ENCODE data around the gene SOWAHA.

Gene SOWAHA

DNA sequence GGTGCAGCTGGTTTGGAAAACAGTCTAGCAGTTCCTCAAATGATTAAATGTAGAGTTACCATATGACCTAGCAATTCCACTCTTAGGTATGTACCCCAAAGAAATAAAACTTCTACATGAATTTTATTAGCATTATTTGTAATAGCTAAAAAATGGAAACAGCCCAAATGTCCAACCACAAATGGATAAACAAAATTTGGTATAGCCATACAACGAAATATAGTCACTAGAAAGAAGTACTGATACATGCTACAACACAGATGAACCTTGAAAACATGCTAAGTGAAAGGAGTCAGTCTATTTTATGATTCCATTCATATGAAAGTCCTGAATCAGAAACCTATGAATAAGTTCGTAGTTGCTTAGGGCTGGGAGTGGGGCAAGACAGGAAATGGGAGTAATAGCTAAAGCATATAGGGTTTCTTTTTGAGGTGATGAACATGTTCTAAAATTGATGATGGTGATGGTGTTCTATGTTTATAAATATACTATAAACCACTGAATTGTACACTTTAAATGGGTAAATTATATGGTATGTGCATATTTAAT, 46.9 kb downstream of the SOWAHA start:
- TF ChIP-seq, protein P1, sequence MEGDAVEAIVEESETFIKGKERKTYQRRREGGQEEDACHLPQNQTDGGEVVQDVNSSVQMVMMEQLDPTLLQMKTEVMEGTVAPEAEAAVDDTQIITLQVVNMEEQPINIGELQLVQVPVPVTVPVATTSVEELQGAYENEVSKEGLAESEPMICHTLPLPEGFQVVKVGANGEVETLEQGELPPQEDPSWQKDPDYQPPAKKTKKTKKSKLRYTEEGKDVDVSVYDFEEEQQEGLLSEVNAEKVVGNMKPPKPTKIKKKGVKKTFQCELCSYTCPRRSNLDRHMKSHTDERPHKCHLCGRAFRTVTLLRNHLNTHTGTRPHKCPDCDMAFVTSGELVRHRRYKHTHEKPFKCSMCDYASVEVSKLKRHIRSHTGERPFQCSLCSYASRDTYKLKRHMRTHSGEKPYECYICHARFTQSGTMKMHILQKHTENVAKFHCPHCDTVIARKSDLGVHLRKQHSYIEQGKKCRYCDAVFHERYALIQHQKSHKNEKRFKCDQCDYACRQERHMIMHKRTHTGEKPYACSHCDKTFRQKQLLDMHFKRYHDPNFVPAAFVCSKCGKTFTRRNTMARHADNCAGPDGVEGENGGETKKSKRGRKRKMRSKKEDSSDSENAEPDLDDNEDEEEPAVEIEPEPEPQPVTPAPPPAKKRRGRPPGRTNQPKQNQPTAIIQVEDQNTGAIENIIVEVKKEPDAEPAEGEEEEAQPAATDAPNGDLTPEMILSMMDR (IDR thresholded peaks at IDR 0.05; ENCODE audit: insufficient read depth, low read depth, low read length, missing control alignments): no peak
- peak; percentile 27 for DNase-seq (ENCODE audit: low read depth)
- H3K4me3 ChIP-seq (ENCODE audit: low read length): no peak overlapping the region

DNA sequence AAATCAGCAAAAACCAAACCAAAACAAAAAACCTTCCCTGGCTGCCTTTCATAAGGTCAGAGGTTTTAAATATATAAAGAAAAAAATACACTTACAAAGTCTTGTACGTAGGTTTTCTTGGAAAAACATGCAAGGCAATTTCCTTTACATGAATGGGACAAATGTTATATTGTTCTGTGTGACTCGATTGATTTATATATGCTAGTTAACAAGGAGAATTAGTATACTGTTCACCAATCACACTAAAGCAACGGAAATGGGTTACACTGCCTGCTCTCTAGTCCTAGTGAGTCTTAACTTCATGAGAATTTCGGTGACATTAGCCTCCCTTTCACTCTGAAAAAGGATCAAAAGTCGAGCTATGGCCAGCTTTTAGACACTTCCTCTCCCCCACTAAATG, 47.6 kb downstream of the SOWAHA start:
- TF ChIP-seq, protein P1 (IDR thresholded peaks at IDR 0.05; ENCODE audit: insufficient read depth, low read depth, low read length, missing control alignments): no peak
- H3K4me3 ChIP-seq (ENCODE audit: low read length): no peak overlapping the region
- DNase-seq (ENCODE audit: low read depth): no peak

DNA sequence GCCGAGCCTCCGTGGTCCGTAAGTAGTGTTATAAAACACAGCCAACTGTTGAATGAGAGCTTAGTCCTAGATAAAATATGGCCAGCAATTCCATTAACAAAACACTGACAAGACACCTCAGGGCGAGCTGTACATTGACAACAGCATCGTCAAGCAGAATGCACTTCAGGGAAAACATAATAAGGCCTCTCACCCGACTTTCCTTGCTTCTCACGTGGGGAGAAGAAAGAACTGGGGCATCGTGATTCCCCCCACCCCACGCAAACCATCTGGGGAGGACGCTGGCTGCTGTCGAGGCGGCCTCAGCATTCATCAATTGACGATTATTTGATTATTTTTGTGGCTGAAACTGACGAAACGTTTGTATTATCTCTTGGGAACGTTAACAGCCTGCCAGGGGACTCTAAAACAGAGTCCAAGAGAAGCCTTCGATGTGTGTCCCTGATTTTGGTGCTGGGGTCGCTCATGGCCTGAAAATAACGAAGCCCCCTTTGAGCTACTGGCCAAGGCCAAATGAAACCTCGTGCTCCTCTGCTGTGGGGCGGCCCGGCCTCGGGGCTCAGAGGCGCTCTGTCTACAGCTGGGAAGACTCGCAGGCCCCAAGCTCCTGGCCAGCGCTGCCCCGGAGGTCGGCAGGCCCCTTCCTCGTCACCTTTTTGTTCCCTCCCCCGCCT, 52.7 kb downstream of the SOWAHA start:
- H3K4me3 ChIP-seq (ENCODE audit: low read length): peak overlapping the region; percentile 84
- no peak for DNase-seq (ENCODE audit: low read depth)
- TF ChIP-seq, protein P1 (IDR thresholded peaks at IDR 0.05; ENCODE audit: insufficient read depth, low read depth, low read length, missing control alignments): no peak
